H9 (cell line): Measurements from ENCODE around the gene PAX8. TPM values are rescaled to one million over a fixed set of nuclear protein-coding genes. Genes with fewer than 3 reads are reported as not detected.
"Not testable (repeated sequence)": the region's sequence is repeated elsewhere in the genome, so short reads cannot be mapped to it uniquely, and the experiment has no call there.

Experiments
- DNase-seq: peaks from one replicate; pipeline ENCODE4 v3.0.0-alpha.2; 2017
- H2AFZ ChIP-seq: one replicate; pipeline ENCODE4 v1.6.1; 2013; ENCODE audit warnings: mild to moderate bottlenecking, low read length, control low read depth, moderate library complexity
- H2AK5ac ChIP-seq: 2 replicates; pipeline ENCODE4 v1.6.1; 2013; ENCODE audit warnings: low read length, control low read depth, mixed read lengths; ENCODE audit not compliant: insufficient read length
- H2BK120ac ChIP-seq: one replicate; pipeline ENCODE4 v1.6.1; 2013; ENCODE audit warnings: low read depth, mild to moderate bottlenecking, low read length, control low read depth, inconsistent platforms; ENCODE audit not compliant: poor library complexity, severe bottlenecking
- H2BK12ac ChIP-seq: 2 replicates; pipeline ENCODE4 v1.6.1; 2013; ENCODE audit warnings: low read length, control low read depth, mixed read lengths, low read depth; ENCODE audit not compliant: insufficient read length
- H2BK15ac ChIP-seq: 2 replicates; pipeline ENCODE4 v1.6.1; 2013; ENCODE audit warnings: low read depth, low read length, control low read depth
- H2BK20ac ChIP-seq: one replicate; pipeline ENCODE4 v1.6.1; 2013; ENCODE audit warnings: low read depth, mild to moderate bottlenecking, low read length, control low read depth, inconsistent platforms; ENCODE audit not compliant: poor library complexity, severe bottlenecking
- H2BK5ac ChIP-seq: 2 replicates; pipeline ENCODE4 v1.6.1; 2013; ENCODE audit warnings: low read length, control low read depth, mixed read lengths; ENCODE audit not compliant: insufficient read length
- H3K14ac ChIP-seq: 2 replicates; pipeline ENCODE4 v1.6.1; 2013; ENCODE audit warnings: low read length, control low read depth; ENCODE audit not compliant: insufficient read depth
- H3K18ac ChIP-seq: 2 replicates; pipeline ENCODE4 v1.6.1; 2013; ENCODE audit warnings: low read depth, mild to moderate bottlenecking, mixed read lengths, low read length, control low read depth; ENCODE audit not compliant: insufficient read length
- H3K23ac ChIP-seq: 2 replicates; pipeline ENCODE4 v1.6.1; 2013; ENCODE audit warnings: low read length, control low read depth, mixed read lengths, low read depth; ENCODE audit not compliant: insufficient read length
- H3K23me2 ChIP-seq: 2 replicates; pipeline ENCODE4 v1.6.1; 2013; ENCODE audit warnings: low read depth, mild to moderate bottlenecking, mixed read lengths, low read length, control low read depth; ENCODE audit not compliant: insufficient read length, poor library complexity, severe bottlenecking
- H3K27ac ChIP-seq: 2 replicates; pipeline ENCODE4 v1.5.1; 2013; ENCODE audit warnings: low read length, control low read depth, mixed read lengths, low read depth; ENCODE audit not compliant: insufficient read length
- H3K27me3 ChIP-seq: 2 replicates; pipeline ENCODE4 v1.6.1; 2013; ENCODE audit warnings: low read length, control low read depth, inconsistent platforms; ENCODE audit not compliant: insufficient read depth
- H3K4ac ChIP-seq: 2 replicates; pipeline ENCODE4 v1.6.1; 2013; ENCODE audit warnings: low read depth, mild to moderate bottlenecking, control low read depth, inconsistent platforms, low read length, moderate library complexity
- H3K4me1 ChIP-seq: 2 replicates; pipeline ENCODE4 v1.6.1; 2013; ENCODE audit warnings: low read length, control low read depth, inconsistent platforms; ENCODE audit not compliant: insufficient read depth
- H3K4me2 ChIP-seq: 2 replicates; pipeline ENCODE4 v1.6.1; 2013; ENCODE audit warnings: low read length, control low read depth, mixed read lengths; ENCODE audit not compliant: insufficient read length, insufficient read depth
- H3K56ac ChIP-seq: 2 replicates; pipeline ENCODE4 v1.6.1; 2013; ENCODE audit warnings: low read depth, mild to moderate bottlenecking, mixed read lengths, low read length, control low read depth; ENCODE audit not compliant: insufficient read length
- H3K79me1 ChIP-seq: 2 replicates; pipeline ENCODE4 v1.6.1; 2013; ENCODE audit warnings: low read depth, mild to moderate bottlenecking, moderate library complexity, low read length, control low read depth, inconsistent platforms; ENCODE audit not compliant: insufficient read depth, poor library complexity, severe bottlenecking
- H3K79me2 ChIP-seq: 2 replicates; pipeline ENCODE4 v1.6.1; 2013; ENCODE audit warnings: low read length, control low read depth, inconsistent platforms; ENCODE audit not compliant: insufficient read depth
- H3K9ac ChIP-seq: 2 replicates; pipeline ENCODE4 v1.6.1; 2013; ENCODE audit warnings: low read length, control low read depth, mixed read lengths; ENCODE audit not compliant: insufficient read length; ENCODE audit errors: extremely low read depth
- H3K9me3 ChIP-seq: one replicate; pipeline ENCODE4 v1.6.1; 2013; ENCODE audit warnings: low read depth, low read length, inconsistent platforms; ENCODE audit not compliant: control insufficient read depth
- H3T11ph ChIP-seq: one replicate; pipeline ENCODE4 v1.6.1; 2013; ENCODE audit warnings: mild to moderate bottlenecking, low read length, control low read depth, inconsistent platforms
- H4K20me1 ChIP-seq: one replicate; pipeline ENCODE4 v1.6.1; 2013; ENCODE audit not compliant: control insufficient read depth, insufficient read length, insufficient read depth
- H4K5ac ChIP-seq: 2 replicates; pipeline ENCODE4 v1.6.1; 2013; ENCODE audit warnings: low read depth, mild to moderate bottlenecking, mixed read lengths, low read length, control low read depth; ENCODE audit not compliant: insufficient read length
- H4K8ac ChIP-seq: replicated peaks from 2 replicates; pipeline ENCODE4 v1.6.1; 2013; ENCODE audit warnings: low read length, control low read depth, mixed read lengths, low read depth; ENCODE audit not compliant: insufficient read length
- H4K91ac ChIP-seq: 2 replicates; pipeline ENCODE4 v1.6.1; 2013; ENCODE audit warnings: low read depth, mild to moderate bottlenecking, moderate library complexity, mixed read lengths, low read length, control low read depth; ENCODE audit not compliant: insufficient read length
- H3K27ac Mint-ChIP-seq, 3 experiments: 2 replicates in 2 of 3; 3 replicates in 1 of 3; pipeline ENCODE4 v1.8.0; 2020 to 2021; ENCODE audit warnings: mixed read lengths in 3 of 3, mild to moderate bottlenecking in 1 of 3, moderate library complexity in 1 of 3
- H3K27me3 Mint-ChIP-seq: 2 replicates; pipeline ENCODE4 v1.8.0; 2021; ENCODE audit warnings: low read depth, mild to moderate bottlenecking, moderate library complexity, mixed read lengths
- H3K36me3 Mint-ChIP-seq, 3 experiments: 2 replicates in 2 of 3; 3 replicates in 1 of 3; pipeline ENCODE4 v1.8.0; 2020 to 2021; ENCODE audit warnings: low read depth in 3 of 3, mixed read lengths in 3 of 3; ENCODE audit not compliant: insufficient read depth in 1 of 3
- H3K4me1 Mint-ChIP-seq, 2 experiments: 2 replicates each; pipeline ENCODE4 v1.8.0; 2020; ENCODE audit warnings: mixed read lengths in 2 of 2
- H3K4me3 Mint-ChIP-seq, 2 experiments: 2 replicates in 1 of 2; 3 replicates in 1 of 2; pipeline ENCODE4 v1.8.0; 2020 to 2021; ENCODE audit warnings: mild to moderate bottlenecking in 2 of 2, mixed read lengths in 2 of 2, moderate library complexity in 1 of 2
- H3K9me3 Mint-ChIP-seq, 2 experiments: 2 replicates in 1 of 2; 3 replicates in 1 of 2; pipeline ENCODE4 v1.8.0; 2020; ENCODE audit warnings: mild to moderate bottlenecking in 2 of 2, mixed read lengths in 2 of 2, moderate library complexity in 1 of 2
- WGBS: extraction: QIAGEN DNeasy Blood & Tissue Kit; methylation state at CpG from one replicate; pipeline ENCODE4 v1.1.7; 2013; ENCODE audit warnings: missing lambda C conversion rate, low lambda C conversion rate, mixed read lengths; ENCODE audit not compliant: insufficient read length; ENCODE audit errors: extremely low coverage; 5-methylcytosine and 5-hydroxymethylcytosine counted together
- total RNA-seq: library from RNA; stranded (reverse); gene quantifications from 2 replicates; pipeline ENCODE4 v1.2.1, GENCODE V29; 2021

PAX8 gene
- total RNA-seq, 1 experiment from 2014 or later: not detected

GRCh38 chr2:113314176-113314575, 35.5 kb upstream of the PAX8 start:
- H2BK5ac ChIP-seq, H4K20me1 ChIP-seq, H3K23me2 ChIP-seq, H2AK5ac ChIP-seq, H3K4me2 ChIP-seq, H3T11ph ChIP-seq, H3K9me3 Mint-ChIP-seq, H3K4me1 Mint-ChIP-seq, H3K27ac Mint-ChIP-seq, H3K27me3 ChIP-seq, H4K8ac ChIP-seq, H2BK20ac ChIP-seq, H4K91ac ChIP-seq, H3K36me3 Mint-ChIP-seq, H3K18ac ChIP-seq, H3K79me2 ChIP-seq, H3K9me3 ChIP-seq, H3K14ac ChIP-seq, H3K56ac ChIP-seq, H3K9ac ChIP-seq, H3K27ac ChIP-seq, H2BK15ac ChIP-seq, H3K79me1 ChIP-seq, DNase-seq, H3K4me3 Mint-ChIP-seq, H3K4ac ChIP-seq, H3K23ac ChIP-seq, H2BK12ac ChIP-seq, H3K4me1 ChIP-seq, H2AFZ ChIP-seq, H4K5ac ChIP-seq, H2BK120ac ChIP-seq: not testable (repeated sequence)
- H3K27me3 Mint-ChIP-seq: peaks cover 37% of the 10 kb centered on the region
- no CpG with 5 or more reads among the region's 3 CpGs for WGBS

- H3K9me3 ChIP-seq, H3K4me2 ChIP-seq, H3K4ac ChIP-seq, H3K14ac ChIP-seq, H3K4me1 ChIP-seq, H2BK120ac ChIP-seq, H4K20me1 ChIP-seq, H4K8ac ChIP-seq, H3K27me3 ChIP-seq, H3T11ph ChIP-seq, H2AFZ ChIP-seq, H3K27ac ChIP-seq, H3K4me1 Mint-ChIP-seq, H3K23me2 ChIP-seq, H4K91ac ChIP-seq, H2BK5ac ChIP-seq, H3K18ac ChIP-seq, H3K36me3 Mint-ChIP-seq, H2BK12ac ChIP-seq, H3K56ac ChIP-seq, H2BK20ac ChIP-seq, H2BK15ac ChIP-seq, H3K79me1 ChIP-seq, H3K79me2 ChIP-seq, DNase-seq, H3K9ac ChIP-seq, H4K5ac ChIP-seq, H3K4me3 Mint-ChIP-seq, H2AK5ac ChIP-seq, H3K27ac Mint-ChIP-seq, H3K23ac ChIP-seq, H3K9me3 Mint-ChIP-seq: not testable (repeated sequence)
- no CpG with 5 or more reads among the region's 1 CpG for WGBS
- peaks cover 42% of the 10 kb centered on the region for H3K27me3 Mint-ChIP-seq
These were observed 33.1 kb upstream of the PAX8 start for GRCh38 chr2:113311781-113312180.
